DLD1 (cell line): Measurements from ENCODE around the gene S100A3.

Source experiments
- in situ Hi-C: cut with HindIII; loops from 2 replicates; pipeline ENCODE4 v1.10.0; 2017; ENCODE audit warnings: low sequenced_read_pairs

S100A3 gene

DNA sequence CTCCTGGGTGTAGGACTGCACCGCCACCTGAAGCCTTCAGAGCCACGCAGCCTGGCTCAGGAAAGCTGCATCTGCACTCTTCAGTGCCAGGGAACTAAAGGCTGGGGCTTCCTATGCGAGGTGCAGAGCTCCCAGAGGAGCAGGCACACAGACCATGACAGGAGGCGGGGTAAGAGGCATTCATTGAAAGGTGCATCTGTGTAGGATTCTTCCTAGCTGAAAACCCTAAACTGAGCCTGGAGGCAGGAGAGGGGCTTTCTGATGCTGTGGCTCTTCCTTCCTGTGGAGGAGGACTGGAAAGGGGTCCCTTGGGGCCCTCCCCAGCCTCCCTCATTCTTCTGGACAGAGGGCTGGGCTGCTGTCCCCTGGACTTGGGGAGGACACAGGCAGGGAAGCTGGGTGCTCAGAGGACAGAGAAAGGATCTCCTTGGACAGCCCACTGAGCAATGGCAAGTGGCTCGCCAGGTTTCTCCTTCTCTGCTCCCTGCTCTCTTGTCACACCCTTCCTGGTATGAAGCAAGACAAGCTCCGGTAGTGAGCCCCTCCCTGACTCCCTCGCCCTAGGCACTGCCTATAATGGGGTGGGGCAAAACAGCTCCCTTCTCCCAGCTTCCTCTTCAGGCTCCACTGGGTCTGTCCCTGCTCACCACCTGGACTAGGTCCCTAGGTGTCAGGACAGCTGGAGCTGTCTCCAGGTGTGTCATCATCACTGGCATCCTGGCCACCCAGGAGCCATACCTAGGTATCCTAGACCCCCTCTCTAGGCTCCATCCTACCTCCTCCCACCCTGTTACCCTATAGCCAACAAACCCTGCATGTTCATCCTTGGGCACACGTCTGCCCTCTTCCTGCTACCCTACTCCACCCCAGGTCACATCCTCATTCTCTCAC, 33.3 kb downstream of the S100A3 start:
- in situ Hi-C loops, result no loop called here

DNA sequence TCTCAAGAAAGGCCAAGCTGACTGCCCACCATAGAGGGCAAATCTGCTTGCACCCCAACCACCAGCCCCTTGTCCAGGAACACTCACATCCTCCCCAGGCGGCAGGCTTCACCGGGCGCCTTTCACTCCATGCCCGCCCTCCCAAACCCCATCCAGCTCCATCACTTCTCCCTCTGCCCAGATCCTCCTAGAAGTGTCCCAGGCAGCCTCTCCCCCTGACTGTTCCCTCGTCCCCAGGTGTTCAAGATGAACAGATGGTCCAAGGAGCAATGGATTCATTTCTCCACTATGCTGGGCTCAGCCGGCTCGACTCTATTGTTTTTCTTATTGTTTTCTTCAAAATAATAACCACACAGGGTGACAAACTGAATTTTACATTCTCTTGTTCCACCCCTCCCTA, 35.4 kb downstream of the S100A3 start:
- in situ Hi-C loops, result no loop called here

GRCh38 chr1:153513023-153513422, 36.0 kb downstream of the S100A3 start:
- in situ Hi-C loops, result no loop called here

DNA sequence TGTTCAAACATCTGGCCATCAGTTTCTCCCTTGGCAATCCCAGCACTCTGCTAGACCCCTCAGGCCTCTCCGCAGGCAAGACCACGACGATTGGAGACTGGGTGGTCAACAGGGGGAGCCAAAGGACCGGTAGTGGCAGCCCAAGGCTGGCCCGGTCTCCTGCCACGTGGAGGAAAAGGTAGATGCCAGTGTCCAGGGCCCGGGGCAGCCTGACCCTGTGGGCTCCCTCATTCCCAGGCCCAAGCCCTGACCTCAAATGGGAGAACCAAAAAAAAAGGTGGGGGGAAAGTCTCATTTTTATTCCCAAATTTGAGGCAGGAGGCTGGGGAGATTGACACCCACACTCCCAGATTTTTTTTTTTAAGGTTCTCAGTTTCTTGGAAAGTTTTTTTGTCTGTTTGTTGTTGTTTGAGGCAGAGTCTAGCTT, 38.1 kb downstream of the S100A3 start:
- in situ Hi-C loops, result no loop called here

GRCh38 chr1:153509729-153510354, 39.2 kb downstream of the S100A3 start:
- in situ Hi-C loops, result no loop called here

DNA sequence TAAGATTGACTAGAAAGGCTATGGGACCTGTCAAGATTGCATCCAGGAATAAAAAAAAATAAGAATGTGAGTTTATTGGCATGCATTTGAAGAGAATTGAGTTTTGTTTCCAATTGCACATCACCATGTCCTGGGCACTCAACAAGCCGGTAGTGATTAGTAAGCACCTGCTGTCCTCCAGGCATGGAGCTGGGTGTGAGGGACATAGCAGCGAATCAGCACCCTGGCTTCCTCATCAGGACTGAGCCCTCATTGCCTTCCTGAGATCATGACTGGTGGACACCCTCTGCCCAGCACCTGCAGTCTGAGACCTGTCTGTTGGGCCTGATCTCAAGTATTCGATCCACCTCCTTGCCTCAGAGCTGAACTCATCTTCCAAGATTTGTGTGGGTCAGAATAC, 40.0 kb downstream of the S100A3 start:
- in situ Hi-C loops, result no loop called here

DNA sequence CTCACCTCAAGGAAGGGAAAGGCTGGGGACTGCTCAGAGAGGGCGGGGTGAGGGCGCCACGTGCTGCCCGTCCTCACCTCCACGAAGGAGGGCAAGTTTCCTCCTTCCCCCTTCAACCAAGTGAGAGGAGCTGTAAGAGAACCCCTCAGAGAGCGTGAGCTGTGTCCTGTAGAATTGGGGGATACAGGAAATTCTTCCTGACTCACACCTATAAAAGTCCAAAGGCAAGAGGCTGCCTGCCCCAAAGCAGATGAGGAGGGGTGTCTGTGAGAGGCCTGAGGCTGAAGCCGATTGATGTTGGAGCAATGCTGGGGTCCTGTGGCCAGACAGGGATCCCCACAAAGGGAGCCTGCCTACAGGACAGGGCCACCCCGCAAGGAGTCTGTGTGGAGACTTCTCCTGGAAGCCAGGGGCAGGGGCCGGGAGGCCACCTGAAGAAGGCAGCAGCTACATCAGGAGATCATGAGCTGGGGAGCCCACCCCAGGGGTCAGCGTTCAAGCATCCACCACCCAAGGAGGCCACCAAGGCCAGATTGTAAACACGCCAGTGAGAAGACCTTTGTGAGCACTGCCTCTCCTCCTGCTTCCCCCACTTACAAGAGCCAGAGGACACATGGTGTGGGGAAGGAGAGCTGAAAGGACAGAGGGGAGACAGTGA, 41.0 kb downstream of the S100A3 start:
- in situ Hi-C loops, result no loop called here

- in situ Hi-C loops, result no loop called here
Measured at GRCh38 chr1:153506831-153507413, 42.1 kb downstream of the S100A3 start.

DNA sequence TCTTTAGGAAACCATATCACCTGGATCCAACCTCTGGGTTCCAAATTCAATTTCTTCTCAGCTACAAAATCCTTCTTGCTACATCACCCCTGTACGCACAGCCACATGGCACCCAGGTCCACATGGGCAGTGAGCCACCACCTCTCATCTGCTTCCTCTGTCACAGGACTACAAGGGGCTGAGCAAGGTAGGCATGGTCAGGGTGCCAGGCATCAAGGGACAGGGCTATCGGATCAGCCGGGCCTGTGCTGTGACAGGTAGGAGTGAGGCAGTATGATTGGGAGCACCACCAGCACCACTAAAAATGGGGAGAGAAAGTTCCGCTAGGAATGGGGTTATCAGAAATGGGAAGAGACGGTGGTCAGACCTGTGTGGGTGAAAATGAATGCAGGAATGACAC, 42.7 kb downstream of the S100A3 start:
- in situ Hi-C loops, result no loop called here

GRCh38 chr1:153505576-153505975, 43.5 kb downstream of the S100A3 start:
- in situ Hi-C loops, result no loop called here

DNA sequence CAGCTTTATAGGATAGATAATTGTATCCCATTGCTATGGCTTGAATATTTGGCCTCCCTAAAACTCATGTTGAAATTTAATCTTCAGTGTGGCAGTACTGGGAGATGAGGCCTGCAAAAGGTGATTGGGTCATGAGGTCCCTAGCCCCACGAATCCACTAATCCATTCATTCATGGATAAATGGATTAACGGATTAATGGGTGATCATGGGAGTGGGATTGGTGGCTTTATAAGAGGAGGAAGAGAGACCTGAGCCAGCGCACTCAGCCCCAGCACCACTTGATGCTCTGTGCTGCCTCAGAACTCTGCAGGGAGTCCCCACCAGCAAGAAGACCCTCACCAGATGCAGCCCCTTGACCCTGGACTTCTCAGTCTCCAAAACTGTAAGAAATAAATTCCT, 45.3 kb downstream of the S100A3 start:
- in situ Hi-C loops, result no loop called here

DNA sequence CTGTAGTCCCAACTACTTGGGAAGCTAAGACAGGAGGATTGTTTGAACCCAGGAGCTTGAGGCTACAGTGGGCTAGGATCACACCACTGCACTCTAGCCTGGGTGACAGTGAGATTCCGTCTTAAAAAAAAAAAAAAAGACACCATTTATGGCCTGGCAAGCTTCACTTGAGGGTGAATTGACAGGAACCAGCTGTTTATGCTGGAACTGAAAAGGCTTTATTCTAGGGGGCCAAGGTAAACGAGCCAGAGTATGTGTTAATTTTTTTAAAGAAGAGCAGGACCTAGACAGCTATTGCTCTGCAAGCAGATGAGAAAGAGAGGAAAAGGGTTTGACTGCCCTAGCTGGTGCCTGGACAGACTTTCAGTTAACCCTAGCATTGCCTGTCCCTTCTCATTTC, 50.3 kb downstream of the S100A3 start:
- in situ Hi-C loops, result loop anchor here (10.0 kb wide), 1 partner anchor 144 kb away; the partner anchor contains the start of gene S100A9
